ENCODE data around the gene TPM3.

Gene TPM3

GRCh38 chr1:154159554-154159953, 32.3 kb downstream of the TPM3 start:
- no peak for ATAC-seq
- TF ChIP-seq TCF4 (CRISPR knock-in tag; IDR thresholded peaks at IDR 0.05; ENCODE audit: borderline replicate concordance) (no peak), TOX (CRISPR knock-in tag; IDR thresholded peaks at IDR 0.05; ENCODE audit: borderline replicate concordance) (no peak)

- TF ChIP-seq CSRNP3 (CRISPR knock-in tag; IDR thresholded peaks at IDR 0.05) (no peak), ZFP30 (CRISPR knock-in tag; IDR thresholded peaks at IDR 0.05) (no peak), CSDC2 (CRISPR knock-in tag; IDR thresholded peaks at IDR 0.05) (no peak), CREB5 (CRISPR knock-in tag; IDR thresholded peaks at IDR 0.05; ENCODE audit: low read depth) (no peak), ARNTL (CRISPR knock-in tag; IDR thresholded peaks at IDR 0.05; ENCODE audit: borderline replicate concordance, low read depth) (no peak), POU6F1 (CRISPR knock-in tag; IDR thresholded peaks at IDR 0.05; ENCODE audit: borderline replicate concordance, low read depth) (no peak), PATZ1 (CRISPR knock-in tag; IDR thresholded peaks at IDR 0.05; ENCODE audit: borderline replicate concordance) (no peak), TCF4 (CRISPR knock-in tag; IDR thresholded peaks at IDR 0.05; ENCODE audit: borderline replicate concordance) (no peak), ZNF70 (CRISPR knock-in tag; IDR thresholded peaks at IDR 0.05) (no peak), TSHZ2 (CRISPR knock-in tag; IDR thresholded peaks at IDR 0.05) (no peak), SNAI2 (CRISPR knock-in tag; IDR thresholded peaks at IDR 0.05) (no peak), ZNF8 (CRISPR knock-in tag; IDR thresholded peaks at IDR 0.05) (no peak), PPARA (CRISPR knock-in tag; IDR thresholded peaks at IDR 0.05; ENCODE audit: borderline replicate concordance) (no peak)
- ATAC-seq: no peak
Measured at GRCh38 chr1:154158307-154159125, 33.4 kb downstream of the TPM3 start.

- TF ChIP-seq ZFP30 (CRISPR knock-in tag; IDR thresholded peaks at IDR 0.05) (no peak), BACH2 (CRISPR knock-in tag; IDR thresholded peaks at IDR 0.05; ENCODE audit: borderline replicate concordance) (no peak), PPARA (CRISPR knock-in tag; IDR thresholded peaks at IDR 0.05; ENCODE audit: borderline replicate concordance) (no peak), ZNF565 (CRISPR knock-in tag; conservative IDR thresholded peaks at IDR 0.05; ENCODE audit: low read depth) (no peak), ZNF8 (CRISPR knock-in tag; IDR thresholded peaks at IDR 0.05) (no peak), POU6F1 (CRISPR knock-in tag; IDR thresholded peaks at IDR 0.05; ENCODE audit: borderline replicate concordance, low read depth) (no peak), CSRNP3 (CRISPR knock-in tag; IDR thresholded peaks at IDR 0.05) (no peak)
- ATAC-seq: no peak
Measured at GRCh38 chr1:154157520-154158306, 34.2 kb downstream of the TPM3 start.

All from SK-N-SH treated with all-trans-retinoic acid at 6 μM for 48 hours (cell line).